Activated CD4-positive, alpha-beta T cell treated with anti-CD3 and anti-CD28 coated beads, Interleukin-2, amount 50 U/mL, for 1 hour (primary cell): Measurements from ENCODE around the gene TMEFF2.

Source experiments
- DNase-seq: peaks from one replicate; pipeline ENCODE4 v3.0.0-alpha.2; 2020

TMEFF2 gene

DNA sequence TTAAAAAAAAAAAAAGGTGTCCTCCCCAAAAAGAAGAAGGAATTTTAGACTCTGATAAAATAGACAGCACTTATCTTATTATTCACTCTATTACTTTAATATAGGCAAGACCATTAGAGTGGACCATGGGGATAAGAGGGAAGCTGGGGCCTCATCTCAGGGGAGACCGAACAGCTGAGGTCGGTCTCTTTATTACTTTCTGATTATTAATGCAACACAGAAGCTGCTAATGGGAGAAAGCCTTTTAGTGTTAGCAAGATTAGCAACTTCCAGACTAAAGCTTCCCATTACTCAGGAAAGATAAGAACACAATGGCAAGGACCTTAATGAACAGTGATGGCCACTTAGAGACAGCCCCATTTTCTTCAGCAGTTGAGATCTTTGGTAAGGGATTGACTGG, 135.5 kb downstream of the TMEFF2 start:
- DNase-seq, result no peak

DNA sequence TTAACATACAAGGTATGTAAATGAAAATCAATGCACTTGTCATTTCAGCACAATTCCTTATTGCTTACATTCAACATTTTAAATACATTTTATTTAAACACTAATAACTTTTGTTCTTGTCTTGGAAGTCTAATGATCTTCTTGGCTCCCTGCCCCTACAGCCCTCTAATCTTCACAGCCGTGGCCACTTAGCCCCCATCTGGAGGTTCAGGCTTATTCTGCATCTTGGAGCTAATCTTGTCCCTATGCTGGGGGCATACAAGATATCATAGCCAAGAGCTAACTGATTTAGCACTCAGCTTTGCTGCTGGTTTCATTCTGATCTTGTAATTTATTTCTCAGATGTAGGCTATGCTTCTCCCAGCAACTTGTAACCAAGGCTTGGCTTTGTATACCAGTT, 140.8 kb downstream of the TMEFF2 start:
- no peak for DNase-seq

DNA sequence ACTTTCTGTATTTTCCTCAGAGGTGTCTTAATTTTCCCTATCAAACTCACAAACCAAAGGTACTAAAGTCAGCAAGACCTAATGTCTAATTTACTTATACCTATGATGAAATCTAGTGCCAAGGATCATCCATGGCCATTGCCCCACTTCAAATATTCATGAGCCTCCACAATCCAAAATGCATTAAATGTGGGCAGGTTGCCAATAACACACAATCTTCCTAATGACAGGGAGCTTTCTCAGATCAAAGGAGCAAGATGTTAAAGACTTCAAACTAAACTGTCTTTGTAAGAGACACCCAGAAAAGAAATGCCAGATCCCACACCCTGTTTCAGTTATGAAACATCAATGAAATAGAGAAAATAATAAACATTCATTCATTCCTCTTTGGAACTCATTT, 143.2 kb downstream of the TMEFF2 start:
- no peak for DNase-seq

DNA sequence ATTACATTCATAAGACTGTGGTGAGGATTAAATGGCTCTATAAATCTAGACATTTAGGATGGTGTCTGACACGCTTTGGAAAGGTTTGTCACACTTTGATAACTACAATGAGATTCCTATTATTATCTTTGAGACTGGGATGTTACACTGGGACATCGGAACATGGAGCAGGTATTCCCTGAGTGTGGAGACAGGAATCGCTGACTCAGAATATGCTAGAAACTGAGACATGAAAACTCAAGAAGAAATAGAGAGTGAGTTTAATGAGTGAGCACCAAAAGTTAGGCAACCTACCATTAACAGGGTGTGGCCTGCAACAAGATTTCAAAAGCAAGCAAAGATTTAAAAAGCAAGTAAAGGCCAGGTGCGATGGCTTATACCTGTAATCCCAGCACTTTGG, 145.4 kb downstream of the TMEFF2 start:
- no peak for DNase-seq

DNA sequence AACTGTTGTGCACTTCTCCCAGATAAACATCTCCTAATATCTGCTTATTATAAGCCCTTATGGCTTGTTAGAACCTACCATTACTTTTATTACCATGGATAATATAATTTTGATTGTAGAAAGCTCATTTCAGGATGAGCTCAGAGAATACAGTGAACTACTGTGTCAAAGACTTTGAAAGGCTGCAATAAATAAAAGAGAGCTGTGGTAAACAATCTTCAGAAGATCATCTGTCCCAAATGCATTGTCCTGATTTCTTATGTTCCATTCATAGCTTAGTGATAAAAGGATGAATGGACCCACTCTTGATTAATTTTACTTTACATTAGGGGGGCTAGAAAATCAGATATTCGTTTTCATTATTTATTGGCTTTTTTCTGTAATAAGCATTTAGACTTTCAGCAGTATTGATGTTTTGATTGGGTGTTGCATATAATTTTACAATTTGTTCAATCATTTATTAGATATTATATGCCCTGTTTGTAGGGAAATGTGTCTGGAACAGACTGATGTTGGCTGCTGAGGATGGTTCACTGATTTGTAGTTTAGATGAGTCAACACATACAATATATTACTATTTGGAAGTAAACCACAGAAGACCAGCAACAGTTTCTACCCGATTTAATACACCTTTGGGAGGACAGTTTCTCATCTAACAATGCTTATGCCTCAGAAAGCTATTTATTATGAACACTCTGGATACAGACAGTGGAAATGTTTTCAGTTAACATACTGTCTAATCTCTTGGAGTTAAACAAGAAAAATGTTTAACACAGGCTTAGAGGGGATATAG, 147.2 kb downstream of the TMEFF2 start:
- no peak for DNase-seq

DNA sequence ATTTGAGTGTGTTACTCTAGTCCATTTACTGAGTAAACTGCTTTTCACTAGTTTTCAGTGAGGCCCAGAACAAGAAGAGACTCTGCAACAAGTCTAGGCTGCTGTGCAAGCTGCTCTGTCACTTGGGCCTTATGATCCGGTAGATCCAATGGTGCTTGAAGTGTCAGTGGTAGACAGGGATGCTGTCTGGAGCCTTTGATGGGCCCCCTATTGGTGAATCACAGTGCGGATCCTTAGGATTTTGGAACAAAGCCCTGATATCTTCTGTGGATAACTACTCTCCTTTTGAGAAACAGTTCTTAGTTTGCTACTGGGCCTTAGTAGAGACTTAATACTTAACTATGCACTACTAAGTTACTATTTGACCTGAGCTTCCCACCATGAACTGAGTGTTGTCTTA, 150.2 kb downstream of the TMEFF2 start:
- DNase-seq, result no peak

DNA sequence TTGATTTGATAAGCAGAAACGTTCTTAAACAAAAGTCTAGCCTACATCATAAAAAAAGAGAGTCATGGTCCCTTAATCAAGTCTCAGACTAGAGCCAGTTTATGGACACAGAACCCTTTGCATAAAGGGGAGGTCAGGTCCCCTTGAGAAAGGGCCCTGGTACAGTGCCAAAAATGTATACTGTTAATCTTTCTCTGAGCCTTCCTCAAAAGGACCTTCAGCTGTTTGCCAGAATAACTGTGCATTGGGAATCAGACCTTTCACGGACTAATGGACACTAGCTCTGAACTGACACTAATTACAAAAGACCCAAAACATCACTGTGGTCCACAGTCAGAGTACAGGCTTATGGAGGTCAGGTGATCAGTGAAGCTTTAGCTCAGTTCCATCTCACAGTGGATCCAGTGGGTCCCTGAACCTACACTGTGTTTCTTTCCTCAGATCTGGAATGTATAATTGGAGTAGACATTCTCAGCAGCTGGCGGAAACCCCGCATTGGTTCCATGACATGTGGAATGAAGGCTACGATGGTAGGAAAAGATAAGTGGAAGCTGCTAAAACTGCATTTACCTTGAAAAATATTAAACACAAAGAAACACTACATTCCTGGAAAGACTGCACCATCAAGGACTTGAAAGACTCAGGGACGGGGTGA, 151.4 kb downstream of the TMEFF2 start:
- DNase-seq, result no peak

DNA sequence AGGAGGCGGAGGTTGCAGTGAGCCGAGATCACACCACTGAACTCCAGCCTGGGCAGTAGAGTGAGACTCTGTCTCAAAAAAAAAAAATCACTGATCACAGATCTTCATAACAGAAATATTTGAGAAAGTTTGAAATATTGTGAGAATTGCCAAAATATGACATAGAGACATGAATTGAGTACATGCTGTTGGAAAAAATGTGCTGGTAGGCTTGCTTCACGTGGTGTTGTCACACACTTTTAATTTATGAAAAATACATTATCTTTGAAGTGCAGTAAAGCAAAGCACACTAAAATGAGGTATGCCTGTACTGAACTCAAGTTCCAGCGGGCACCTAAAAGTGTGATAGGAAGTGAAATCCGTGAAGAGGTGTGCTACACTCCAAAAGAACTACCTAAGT, 152.6 kb downstream of the TMEFF2 start:
- no peak for DNase-seq

DNA sequence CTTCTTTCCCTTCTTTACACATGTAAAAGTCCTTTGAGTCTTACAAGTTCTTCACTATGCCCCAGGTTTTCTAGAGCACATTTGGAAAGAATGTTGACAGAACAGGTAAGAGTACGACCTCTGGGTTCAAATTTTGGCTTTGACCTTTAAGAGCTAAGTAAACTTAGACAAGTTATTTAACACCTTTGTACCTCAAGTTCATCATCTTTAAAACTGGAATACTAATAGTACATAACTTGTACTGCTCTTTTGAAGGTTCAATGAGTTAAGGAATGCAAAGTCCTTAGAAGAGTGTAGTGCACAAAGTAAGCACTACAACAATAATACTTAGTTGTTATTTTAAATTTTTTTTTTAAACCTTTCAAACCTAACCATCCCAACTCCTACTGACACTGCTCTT, 156.6 kb downstream of the TMEFF2 start:
- no peak for DNase-seq

DNA sequence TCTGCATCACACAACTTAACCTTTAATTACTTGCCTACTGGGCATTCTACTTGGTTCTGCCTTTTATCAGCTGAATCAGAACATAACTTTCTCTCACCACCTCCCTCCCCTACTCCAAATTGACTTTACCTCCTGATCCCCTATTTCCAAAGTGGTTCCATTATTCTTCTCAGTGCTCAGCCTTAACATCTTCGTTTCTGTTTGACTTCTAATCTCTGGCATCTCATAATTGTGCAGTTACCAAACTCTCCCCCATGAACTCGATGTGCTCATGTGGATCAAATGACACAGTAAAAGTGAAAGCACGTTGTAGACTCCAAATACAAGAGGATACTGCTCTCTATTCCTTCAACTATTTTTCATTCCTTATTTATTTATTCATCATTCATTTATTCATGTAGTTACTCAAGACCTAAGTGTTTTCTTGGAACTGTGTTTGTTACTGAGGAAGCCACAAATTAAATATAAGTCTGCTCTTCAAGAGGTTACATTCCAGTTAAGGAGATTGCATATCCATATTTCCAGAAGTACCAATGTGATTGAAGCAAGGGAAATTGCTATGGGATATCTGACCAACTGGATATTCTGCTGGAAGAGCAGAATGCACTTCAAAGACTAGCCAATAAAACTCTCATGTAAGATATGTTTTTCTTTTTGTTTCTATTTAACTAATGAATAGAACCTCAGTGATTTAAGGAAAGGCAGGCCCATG, 158.8 kb downstream of the TMEFF2 start:
- no peak for DNase-seq

DNA sequence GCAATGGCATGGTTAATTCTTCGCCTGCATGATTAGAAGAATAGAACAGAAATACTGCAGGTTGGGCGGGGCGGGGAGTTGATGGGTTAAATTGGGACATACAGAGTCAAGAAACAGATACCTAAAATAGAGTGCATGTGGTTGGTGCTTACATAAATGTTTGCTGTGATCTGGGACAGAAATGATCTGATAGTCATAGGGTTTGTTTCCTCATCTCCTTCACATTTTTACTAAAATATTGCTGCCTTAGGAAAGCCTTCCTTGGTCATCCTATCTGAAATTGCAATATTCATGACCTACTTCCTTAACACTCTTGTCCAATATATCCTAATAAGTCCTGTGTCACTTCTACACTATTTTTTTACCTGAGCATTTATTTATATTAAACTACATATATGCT, 163.9 kb downstream of the TMEFF2 start:
- no peak for DNase-seq

DNA sequence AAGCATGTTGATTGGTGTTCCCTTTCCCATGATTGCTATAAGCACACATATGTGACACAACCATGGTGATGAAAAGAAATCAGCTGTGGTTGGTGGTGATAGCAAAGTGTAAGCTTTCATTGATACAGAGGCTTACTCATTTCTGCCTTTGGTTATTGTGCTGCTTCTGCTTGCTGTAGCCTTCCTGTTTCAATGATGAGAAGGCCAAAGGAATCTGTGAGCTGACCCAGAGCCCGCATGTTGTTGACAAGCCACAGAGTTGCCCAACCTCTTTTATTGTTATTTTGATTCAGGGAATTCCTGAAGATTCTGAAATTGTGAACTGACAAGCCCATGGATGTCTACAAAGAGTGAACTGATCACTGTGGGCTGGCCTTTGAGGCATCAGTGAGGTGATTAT, 164.4 kb downstream of the TMEFF2 start:
- DNase-seq, result no peak

DNA sequence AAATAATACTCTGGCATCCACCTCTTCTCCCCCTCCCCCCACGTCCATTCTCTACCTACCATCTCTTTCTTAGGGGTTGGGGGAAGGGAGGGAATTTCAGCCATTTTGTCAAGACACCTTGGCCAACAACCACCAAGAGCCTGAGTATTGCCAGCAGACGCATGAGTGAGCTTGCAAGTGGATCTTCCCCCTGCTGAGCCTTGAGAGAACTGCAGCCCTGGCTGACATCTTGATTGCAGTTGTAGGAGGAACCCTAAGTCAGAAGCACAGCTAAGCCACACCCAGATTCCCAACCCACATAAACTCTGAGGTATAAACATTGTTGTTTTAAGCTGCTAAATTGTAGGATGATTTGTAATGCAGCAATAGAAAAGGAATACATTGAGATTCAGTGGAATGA, 165.6 kb downstream of the TMEFF2 start:
- no peak for DNase-seq

DNA sequence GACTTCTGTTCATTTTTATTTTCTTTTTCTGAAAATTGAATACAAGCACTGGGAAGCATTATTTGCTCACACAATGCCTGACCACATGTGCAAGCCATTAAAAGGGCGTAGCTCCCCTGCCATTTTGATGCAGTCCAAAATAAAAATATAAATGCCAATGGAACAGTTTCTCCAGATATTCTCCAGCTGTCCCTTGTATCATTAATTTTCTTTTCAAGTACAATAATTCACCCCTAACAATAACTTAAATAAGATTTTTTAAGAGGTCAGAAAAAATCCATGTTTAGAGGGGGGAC, 168.0 kb downstream of the TMEFF2 start:
- DNase-seq, result no peak

DNA sequence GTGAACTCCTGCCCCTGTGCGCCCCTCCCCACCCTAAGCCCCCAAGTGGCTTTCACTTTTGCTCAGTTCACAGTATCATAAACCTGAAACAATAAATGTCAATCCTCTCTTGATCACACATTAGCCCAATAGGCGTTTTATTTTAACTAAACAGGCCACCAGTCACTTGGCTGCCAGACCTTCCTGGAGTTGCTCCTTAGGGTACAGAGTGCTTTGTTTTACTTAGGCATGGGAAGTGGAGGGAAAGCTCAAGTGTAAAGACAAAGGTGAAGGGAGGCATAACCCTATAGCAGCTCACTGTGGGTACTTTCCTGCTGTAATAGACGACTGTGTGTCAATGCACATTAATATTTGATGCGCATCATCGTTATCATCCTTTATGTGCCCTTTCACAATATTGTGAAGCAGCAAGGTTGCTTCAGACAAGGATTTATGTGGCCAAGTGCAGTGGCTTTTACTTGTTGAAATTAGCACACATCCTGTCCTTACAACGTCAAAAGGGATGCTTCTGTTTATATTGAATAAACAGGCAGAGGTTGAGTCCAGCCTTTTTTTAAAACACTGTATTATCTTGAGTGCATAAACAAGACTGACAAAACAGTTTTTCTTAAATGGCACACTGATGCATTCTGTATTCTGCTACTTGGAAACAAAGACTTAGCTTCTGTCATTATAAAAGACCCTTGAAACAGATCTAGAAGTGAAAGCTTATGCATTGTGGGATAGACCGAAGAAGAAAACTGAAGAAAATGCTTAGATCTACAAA, 168.5 kb downstream of the TMEFF2 start:
- no peak for DNase-seq

DNA sequence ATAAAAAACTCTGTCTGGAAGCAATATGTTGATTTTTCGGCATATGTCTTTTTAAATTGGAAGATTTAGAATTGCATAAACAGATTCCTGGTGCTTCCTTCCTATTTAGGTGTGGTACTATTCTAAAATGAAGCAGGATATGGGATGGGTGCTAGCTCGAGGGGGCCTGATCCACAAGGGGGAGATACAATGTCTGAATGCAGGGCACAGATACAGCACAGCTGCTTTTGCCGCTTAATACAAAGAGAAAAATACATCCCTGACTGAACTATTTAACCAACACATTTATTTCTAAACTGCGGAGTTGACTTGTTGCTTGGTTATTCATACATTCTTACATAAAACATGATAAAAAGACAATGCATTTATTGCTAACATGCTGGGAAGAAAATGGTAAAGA, 169.1 kb downstream of the TMEFF2 start:
- no peak for DNase-seq

DNA sequence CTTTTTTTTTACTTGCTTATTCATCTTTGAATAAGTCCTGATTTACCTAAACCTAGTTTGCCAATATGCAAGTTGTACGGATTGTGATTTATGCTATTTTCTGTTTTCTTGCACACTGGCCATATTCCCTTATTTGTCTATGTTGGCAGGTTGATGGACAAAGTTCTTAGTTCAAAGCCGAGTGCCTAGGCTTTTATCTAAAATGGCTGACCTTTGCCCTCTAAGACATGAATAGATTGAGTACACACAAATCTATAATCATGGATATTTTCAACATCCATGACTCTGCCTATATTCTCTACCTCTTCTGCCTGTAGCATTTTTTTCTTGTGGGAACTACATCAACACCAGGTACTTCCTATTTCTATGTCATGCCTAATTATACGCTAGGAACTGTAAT, 171.7 kb downstream of the TMEFF2 start:
- DNase-seq, result no peak

DNA sequence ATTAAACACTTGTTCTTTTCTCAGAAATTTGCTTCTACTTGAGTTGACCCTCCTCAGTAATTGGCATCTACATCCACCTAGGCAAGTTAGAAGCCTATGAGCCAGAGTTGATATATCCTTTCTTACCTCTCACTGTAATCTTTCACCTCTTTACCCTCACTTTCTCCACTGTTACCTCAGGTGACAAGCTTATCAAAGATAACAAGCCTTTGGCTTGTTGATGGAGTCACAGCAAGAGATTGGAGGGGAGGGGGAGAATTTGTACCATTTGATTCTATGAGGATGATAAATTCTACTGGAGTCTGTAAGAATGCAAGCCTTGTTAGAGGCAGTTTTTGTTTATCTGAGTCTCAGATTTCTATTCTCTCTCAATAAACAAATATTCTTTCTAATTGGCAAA, 176.9 kb downstream of the TMEFF2 start:
- DNase-seq, result no peak

DNA sequence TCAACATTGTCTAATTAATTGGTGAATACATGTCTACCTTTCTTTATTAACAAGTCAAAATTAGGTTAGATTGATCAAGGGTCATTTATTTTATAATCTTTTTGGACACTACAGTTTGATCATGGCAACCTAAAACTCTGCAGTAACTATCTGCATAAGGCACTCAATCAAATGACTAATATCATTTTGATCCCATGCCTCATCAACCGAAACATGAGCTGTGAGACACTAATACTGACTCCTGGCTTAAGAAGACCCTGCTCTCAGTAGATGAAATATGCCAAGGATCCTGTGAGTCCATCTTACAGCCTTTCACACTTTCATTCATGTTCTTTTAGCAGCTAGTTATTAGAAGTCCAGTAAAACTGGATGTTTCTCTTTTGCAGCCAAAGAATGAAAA, 178.5 kb downstream of the TMEFF2 start:
- no peak for DNase-seq

DNA sequence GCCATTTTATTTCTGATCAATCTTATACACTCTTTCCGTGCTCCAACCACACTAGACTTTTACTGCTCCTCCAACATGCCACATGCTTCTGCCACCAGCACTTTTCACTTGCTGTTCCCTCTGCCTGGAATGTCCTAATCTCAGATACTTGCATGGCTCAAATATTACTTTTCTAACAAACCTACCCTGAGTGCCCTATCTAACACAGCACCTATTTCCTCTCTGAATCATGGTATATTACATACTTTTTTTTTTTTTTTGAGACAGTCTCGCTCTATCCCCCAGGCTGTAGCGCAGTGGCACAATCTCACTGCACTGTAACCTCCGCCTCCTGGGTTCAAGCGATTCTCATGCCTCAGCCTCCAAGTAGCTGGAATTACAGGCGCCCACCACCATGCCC, 181.5 kb downstream of the TMEFF2 start:
- DNase-seq, result no peak

DNA sequence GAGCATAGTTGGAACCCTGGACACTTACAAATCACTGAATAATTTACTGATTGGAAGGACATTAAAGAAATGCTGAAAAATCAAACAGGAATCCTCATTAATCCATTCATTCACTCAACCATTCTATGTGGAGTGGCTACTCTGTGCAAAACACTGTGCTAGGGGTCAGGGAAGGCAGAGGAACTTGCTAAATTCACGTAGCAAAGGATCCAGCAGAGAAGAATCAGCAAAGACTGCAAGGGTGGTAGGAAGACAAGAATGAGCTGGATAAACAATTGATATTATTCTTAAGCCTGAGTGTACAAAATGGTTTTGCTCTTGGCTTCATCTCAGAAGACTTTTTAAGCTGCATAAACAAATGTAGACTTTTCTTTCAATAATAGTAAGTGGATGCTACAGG, 183.5 kb downstream of the TMEFF2 start:
- no peak for DNase-seq

DNA sequence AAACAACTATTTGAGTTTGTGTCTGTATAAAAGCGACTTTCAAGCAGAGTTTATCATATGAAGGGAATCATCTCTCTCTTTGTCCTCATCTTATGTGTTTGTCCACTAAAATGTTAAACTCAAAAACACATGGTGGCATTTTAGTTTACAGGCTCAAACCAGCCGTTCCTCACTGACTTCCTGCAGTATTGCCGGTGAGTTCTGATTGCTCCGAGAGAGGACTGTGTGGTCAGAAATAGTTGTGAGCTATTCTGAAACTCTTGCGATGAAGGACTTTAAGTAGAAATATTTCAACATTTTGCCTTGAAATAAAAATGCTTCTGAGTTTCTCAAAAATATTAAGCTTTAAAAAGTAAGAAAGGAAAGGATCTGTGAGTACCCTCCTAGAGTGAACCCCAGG, 184.7 kb downstream of the TMEFF2 start:
- no peak for DNase-seq

DNA sequence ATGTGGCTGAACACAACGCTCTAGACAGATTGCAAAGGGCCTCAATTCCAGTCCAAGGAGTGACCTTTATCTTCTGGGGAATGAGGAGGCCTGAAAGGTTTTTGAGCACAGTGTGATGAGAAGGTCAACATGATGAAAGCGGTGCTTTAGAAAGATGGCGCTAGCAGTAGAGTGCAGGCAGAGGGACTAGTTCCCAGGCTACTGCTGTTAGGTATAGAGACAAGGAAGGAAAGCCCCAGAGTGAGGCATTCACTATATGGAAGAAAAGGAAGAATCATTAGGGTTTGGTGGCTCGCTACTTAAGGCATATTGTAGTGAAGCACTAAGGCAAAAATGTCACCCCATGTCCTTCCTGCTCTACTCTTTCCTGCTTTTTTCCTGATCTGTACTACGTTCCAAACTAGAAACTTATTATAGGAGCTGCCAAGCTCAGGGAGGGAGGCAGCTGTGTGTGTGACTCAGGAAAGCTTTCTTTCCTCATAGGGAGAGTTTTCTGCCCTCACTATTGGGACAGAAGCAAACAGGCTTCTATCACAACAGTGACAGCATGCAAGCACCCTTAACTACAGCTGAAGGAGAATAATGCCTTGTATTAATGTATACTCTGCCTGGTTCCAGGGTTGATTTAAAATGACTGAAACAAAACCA, 187.0 kb downstream of the TMEFF2 start:
- no peak for DNase-seq
